Fibroblast of the aortic adventitia (primary cell): ENCODE results near the gene DNAH10. TPM values are rescaled to one million over a fixed set of nuclear protein-coding genes. Genes with fewer than 3 reads are reported as not detected.
A peak's percentile ranks its signal among the peaks of the same experiment; 100 is the strongest.

Experiments
- DNase-seq: peaks from one replicate; pipeline ENCODE4 v3.0.0-alpha.2; 2010; ENCODE audit warnings: low read depth
- H3K4me3 ChIP-seq: 2 replicates; pipeline ENCODE4 v1.5.1; 2011; ENCODE audit warnings: low read depth, mild to moderate bottlenecking, control low read depth, low read length, moderate library complexity
- CTCF ChIP-seq: IDR thresholded peaks from 2 replicates; pipeline ENCODE4 v1.5.1; 2011; ENCODE audit warnings: mild to moderate bottlenecking, low read length, control low read depth, inconsistent platforms; ENCODE audit not compliant: insufficient read depth
- total RNA-seq: library from RNA; depleted of rRNA; stranded (reverse); fragments of >200 nt; gene quantifications from 2 replicates; pipeline ENCODE4 v1.2.3, GENCODE V29; 2012; ENCODE audit warnings: low replicate concordance

Gene DNAH10
- total RNA-seq, 1 donor: 0.18 TPM

GRCh38 chr12:123754041-123754772 is 7.9 kb upstream of the DNAH10 start:
- no peak for TF ChIP-seq CTCF
- DNase-seq: no peak
- H3K4me3 ChIP-seq: no peak overlapping the region

GRCh38 chr12:123757561-123757960 is 4.5 kb upstream of the DNAH10 start:
- peak; percentile 81 for DNase-seq
- H3K4me3 ChIP-seq: no peak overlapping the region
- no peak for TF ChIP-seq CTCF

- no peak for TF ChIP-seq CTCF
- no peak overlapping the region for H3K4me3 ChIP-seq
These were observed 1.7 kb upstream of the DNAH10 start for GRCh38 chr12:123760267-123760938.

GRCh38 chr12:123762715-123763052 is 583 bp downstream of the DNAH10 start:
- DNase-seq: no peak
- no peak for TF ChIP-seq CTCF
- H3K4me3 ChIP-seq: no peak overlapping the region

More at GRCh38 chr12:123760267-123760938, 1.7 kb upstream of the DNAH10 start:
- DNase-seq: no peak

- no peak for TF ChIP-seq CTCF
- H3K4me3 ChIP-seq: no peak overlapping the region
- DNase-seq: no peak
These were observed 992 bp downstream of the DNAH10 start for GRCh38 chr12:123763093-123763492.

GRCh38 chr12:123764109-123764508 is 2.0 kb downstream of the DNAH10 start:
- no peak for TF ChIP-seq CTCF
- no peak for DNase-seq
- no peak overlapping the region for H3K4me3 ChIP-seq
